Glomerular visceral epithelial cell (primary cell): ENCODE results near the gene DCLK1.

ENCODE experiments used
- DNase-seq: peaks from one replicate; pipeline ENCODE4 v3.0.0-alpha.2; 2016; ENCODE audit errors: extremely low spot score

The DCLK1 gene

DNA sequence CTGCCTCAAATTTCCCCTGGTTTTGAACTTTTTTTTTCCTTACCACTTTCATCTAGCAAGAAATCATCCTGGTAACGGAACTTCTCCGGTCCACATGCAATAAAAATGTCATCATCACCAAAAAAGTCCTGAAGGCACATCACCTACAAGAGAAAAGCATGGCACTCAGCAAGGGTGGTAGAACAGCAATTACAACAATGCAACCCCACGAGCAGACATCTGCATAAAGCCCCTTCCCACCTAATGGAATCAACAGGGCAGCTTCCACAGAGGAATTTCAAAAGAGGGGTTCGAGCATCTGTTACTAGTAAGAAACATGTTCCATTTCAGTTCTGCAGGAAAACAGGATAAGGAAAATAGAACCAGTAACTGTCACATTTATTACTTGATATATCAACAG lies 183.9 kb downstream of the DCLK1 start:
- no peak for DNase-seq

- no peak for DNase-seq
Measured at GRCh38 chr13:35945368-35945767, 185.8 kb downstream of the DCLK1 start.

GRCh38 chr13:35941374-35941773 lies 189.8 kb downstream of the DCLK1 start:
- DNase-seq = no peak

DNA sequence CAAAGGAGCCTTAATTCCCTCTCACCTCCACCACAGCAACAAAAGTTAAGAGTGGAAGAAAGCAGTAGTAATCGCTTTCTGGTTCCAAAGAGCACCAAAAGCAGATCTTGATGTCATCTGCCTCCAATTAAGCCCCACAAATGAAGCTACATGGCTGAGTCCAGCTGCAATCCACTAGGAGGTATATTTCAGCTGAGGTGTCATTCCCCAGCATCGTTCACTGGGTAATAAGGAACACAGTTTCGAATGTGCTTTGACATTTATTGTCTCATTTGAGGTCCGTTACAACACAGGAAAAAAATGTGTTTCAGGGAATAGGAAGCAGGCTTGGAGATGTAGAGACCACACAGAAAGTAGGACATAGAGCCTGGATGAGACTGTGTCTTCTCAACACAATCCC lies 190.4 kb downstream of the DCLK1 start:
- DNase-seq = no peak

GRCh38 chr13:35936246-35936978 lies 194.8 kb downstream of the DCLK1 start:
- DNase-seq = no peak

DNA sequence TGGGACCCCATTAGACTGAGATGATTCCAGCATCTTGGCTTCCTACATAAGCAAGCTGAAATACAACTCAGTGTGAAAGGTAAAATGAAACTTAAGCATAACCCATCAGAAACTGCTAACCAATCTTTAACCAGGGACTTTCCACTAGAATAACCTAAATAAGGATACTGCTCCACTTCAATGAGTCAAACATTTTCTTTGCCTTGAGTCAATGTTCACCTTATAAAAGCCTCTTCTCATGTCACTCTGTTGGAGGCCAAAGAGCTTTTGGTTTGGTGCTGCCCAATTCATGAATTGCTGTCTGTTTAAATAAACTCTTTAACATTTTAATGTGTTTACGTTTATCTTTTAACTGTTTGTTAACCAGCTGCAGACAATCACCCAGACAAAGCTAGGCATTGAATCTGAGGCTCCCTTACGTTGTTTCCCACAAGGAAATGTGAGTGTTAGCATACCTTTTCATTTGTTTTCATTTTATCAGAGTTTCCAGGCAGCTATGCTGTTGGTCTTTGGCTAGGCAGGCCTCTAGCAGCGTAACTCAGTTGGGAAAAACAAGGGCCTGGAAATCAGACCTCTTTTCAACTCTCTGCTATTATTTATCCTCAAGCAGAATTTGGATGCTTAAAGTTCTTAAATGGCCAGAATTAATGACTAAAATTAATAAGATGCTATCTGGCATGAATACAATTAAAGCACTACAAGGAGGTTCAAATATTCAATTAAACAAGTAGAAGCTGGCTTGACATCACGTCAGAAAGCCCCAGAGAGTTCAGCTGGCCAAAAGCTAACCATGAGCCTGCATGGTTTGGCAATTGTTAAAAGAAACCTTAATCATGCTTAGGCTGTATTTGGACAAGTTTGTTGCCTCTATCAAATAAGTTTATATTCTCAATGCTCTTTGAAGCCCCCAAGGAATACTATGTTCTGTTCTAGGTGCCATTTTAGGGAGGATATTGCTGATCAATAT lies 200.2 kb downstream of the DCLK1 start:
- DNase-seq = no peak

GRCh38 chr13:35927567-35928021 lies 203.6 kb downstream of the DCLK1 start:
- peak; percentile 71 for DNase-seq

- DNase-seq = no peak
Measured at GRCh38 chr13:35926859-35927530, 204.2 kb downstream of the DCLK1 start.

GRCh38 chr13:35925669-35926068 lies 205.5 kb downstream of the DCLK1 start:
- no peak for DNase-seq

DNA sequence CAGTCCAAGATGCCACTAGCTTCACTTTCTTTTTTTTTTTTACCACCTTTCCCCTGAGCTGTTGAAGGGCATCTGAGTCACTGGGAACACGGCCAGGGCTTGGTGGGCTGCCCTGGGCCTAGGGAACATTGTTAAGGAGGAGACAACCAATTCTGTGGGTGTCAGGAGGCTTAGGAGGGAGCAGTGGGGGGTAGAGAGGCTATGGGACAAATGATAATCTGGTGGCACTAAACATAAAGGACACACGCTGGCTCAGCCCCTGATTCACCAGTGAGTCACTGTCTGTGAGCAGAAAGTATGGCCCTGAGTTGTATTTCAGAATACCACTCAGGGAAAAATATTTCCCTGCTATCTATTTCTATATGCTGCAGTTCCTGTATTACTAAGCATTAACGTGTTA lies 207.8 kb downstream of the DCLK1 start:
- DNase-seq = peak; percentile 78

DNA sequence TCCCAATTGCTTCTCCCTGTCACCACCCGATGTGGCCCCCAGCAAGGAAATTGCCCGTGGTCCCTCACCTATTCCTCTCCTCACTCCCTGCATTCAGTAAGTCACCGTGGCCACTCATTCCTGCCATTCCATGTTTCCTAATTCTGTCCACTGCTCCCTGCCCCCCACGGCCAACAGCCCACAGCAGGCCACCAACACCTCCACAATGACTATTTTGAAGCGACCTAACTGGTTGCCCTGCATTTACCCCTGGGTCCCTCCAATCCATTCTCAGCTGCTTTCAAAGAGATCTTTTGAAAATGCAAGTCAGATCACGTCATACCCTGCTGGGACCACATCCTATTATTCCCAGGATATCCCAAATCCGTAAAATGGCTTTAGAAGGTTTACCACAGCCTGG lies 210.4 kb downstream of the DCLK1 start:
- DNase-seq = no peak

DNA sequence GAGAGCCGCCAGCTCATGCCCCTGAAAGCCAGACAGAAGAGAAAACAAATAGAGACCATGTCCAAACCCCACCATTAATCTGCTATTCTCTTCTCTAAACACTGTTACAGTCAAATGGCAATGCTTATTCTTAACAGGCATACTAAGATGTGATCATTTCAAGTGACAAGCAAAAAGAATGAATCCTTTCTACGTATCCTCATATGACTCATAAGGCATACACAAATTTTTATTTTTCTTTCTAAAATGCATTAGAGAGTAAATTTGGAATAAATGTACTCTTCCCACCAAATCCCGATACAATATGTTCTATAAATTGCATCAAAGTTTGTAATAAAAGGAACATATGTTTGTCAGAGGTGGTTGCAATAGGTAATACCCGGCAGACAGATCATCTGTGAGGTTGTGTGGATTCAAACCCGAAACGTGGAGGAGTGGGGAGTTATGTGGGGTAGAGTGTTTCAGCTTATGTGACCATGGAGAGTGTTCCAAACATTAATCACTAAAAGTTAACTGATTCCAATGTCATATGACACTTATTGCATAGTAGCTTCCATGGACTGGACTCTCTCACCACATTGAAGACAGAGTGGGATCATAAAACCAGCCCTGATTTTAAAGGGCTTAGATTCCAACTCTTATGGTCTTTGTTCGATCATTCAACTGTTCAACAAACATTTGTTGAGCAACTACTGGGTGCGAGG lies 213.1 kb downstream of the DCLK1 start:
- no peak for DNase-seq

- DNase-seq = peak; percentile 14
Measured at GRCh38 chr13:35917252-35917941, 213.8 kb downstream of the DCLK1 start.

DNA sequence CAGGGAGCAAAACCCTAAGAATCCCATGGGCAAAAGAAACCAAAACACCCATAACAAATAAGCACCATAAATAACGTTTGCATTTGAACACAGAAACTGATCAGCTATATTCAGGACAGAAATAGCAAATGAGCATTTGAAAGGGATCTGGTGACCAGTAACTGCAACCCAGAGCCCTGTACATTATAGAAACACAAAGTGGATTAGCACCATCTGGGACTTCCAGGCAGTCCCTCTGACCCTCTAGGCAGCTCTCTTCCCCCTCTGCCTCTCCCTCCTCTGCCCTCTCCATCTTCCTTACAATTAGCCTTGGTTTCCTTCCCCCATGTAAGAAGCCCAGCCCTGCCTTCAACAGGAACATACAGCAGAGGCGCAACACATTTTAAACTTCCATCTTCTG lies 215.0 kb downstream of the DCLK1 start:
- DNase-seq = no peak

- no peak for DNase-seq
Measured at GRCh38 chr13:35914662-35915061, 216.5 kb downstream of the DCLK1 start.

DNA sequence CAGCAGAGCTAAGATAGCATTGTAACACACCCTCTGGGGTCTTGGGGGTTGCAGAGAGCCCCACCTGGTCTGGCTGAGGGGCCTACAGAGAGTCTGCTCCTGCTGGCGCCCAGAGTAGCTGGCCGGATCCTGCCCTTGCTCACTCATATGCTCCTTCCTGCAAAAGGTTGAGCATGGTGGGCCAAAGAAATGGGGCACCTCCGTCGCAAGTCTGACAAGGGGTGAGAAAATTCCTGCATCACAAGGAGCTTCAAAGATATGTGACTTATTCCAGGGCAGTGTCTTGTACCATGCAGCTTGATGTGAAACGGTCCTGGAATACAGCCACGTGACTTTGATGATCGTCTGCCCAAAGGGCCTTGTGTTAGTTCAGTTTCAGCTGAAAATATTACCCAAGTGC lies 218.3 kb downstream of the DCLK1 start:
- no peak for DNase-seq

GRCh38 chr13:35909837-35910540 lies 221.2 kb downstream of the DCLK1 start:
- DNase-seq = no peak

DNA sequence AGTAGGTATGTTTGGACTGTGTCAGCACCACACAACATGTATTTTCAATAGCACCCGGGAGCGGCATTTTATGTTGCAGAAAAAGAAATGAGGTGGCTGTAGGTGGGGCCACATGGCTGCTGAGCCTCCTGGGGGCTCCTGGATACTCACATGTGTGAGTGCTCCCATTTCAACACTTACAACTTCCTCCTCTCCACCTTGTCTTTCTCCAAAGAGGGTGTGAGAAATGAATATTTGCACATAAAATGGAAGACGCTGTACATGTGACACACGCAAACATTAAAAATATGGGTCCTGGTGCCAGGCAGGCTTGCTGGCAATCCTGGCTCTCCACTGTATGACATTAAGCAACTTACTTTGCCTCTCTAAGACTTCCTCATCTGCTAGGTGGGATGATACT lies 222.1 kb downstream of the DCLK1 start:
- DNase-seq = no peak

DNA sequence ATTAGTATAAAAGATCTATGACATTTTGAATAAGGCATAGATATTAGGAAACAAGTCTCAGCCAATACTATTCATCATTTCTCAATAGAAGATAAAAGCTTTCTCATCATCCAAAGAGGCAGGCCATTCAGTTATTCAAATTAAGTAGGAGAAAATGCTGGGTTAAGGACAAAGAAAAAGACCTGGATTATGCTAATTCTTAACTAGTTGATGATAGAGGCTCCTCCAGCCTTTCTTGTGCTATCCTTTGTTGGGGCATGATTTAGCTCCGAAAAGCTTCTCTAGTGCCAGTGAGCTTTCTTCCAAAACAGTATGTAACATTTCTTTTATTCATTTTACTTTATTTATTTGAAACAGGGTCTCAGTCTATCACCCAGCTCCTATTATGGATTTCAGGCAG lies 223.0 kb downstream of the DCLK1 start:
- no peak for DNase-seq

GRCh38 chr13:35906636-35907035 lies 224.5 kb downstream of the DCLK1 start:
- DNase-seq = no peak
